T-helper 2 cell treated with Interferon-gamma antibody and Interleukin-4, amounts not matched to agents 5 μg/mL and 100 μg/mL, for 36 hours (primary cell): ENCODE measurements around the gene RNF212.

Experiments
- DNase-seq: peaks from one replicate; pipeline ENCODE4 v3.0.0; 2021; ENCODE audit warnings: low spot score
- H3K27ac Mint-ChIP-seq: one replicate; pipeline ENCODE4 v1.8.0; 2021; ENCODE audit warnings: mild to moderate bottlenecking, mixed read lengths
- H3K27me3 Mint-ChIP-seq: one replicate; pipeline ENCODE4 v1.8.0; 2021; ENCODE audit warnings: low read depth, mixed read lengths
- H3K36me3 Mint-ChIP-seq: one replicate; pipeline ENCODE4 v1.8.0; 2021; ENCODE audit warnings: low read depth, mixed read lengths
- H3K4me1 Mint-ChIP-seq: one replicate; pipeline ENCODE4 v1.8.0; 2021; ENCODE audit warnings: low read depth, mixed read lengths
- H3K4me3 Mint-ChIP-seq: one replicate; pipeline ENCODE4 v1.8.0; 2022; ENCODE audit warnings: mild to moderate bottlenecking, moderate library complexity, mixed read lengths
- H3K9me3 Mint-ChIP-seq: one replicate; pipeline ENCODE4 v1.8.0; 2021; ENCODE audit warnings: mixed read lengths

Gene RNF212

GRCh38 chr4:1077711-1078477 lies 35.5 kb downstream of the RNF212 start:
- H3K4me1 Mint-ChIP-seq = peaks cover 2% of the 10 kb centered on the region
- no peak overlapping the region for H3K4me3 Mint-ChIP-seq
- DNase-seq = no peak
- peaks cover 6% of the 10 kb centered on the region for H3K27me3 Mint-ChIP-seq
- H3K9me3 Mint-ChIP-seq = no peaks in the 10 kb centered on the region
- no peaks in the 10 kb centered on the region for H3K36me3 Mint-ChIP-seq
- no peak overlapping the region for H3K27ac Mint-ChIP-seq

GRCh38 chr4:1075809-1076699 lies 37.3 kb downstream of the RNF212 start:
- peaks cover 2% of the 10 kb centered on the region for H3K4me1 Mint-ChIP-seq
- no peaks in the 10 kb centered on the region for H3K9me3 Mint-ChIP-seq
- no peak overlapping the region for H3K27ac Mint-ChIP-seq
- DNase-seq = no peak
- no peak overlapping the region for H3K4me3 Mint-ChIP-seq
- H3K36me3 Mint-ChIP-seq = no peaks in the 10 kb centered on the region
- H3K27me3 Mint-ChIP-seq = peaks cover 11% of the 10 kb centered on the region

GRCh38 chr4:1075225-1075624 lies 38.1 kb downstream of the RNF212 start:
- H3K4me3 Mint-ChIP-seq = no peak overlapping the region
- H3K9me3 Mint-ChIP-seq = no peaks in the 10 kb centered on the region
- H3K27me3 Mint-ChIP-seq = peaks cover 15% of the 10 kb centered on the region
- peaks cover 2% of the 10 kb centered on the region for H3K4me1 Mint-ChIP-seq
- no peak for DNase-seq
- H3K27ac Mint-ChIP-seq = no peak overlapping the region
- H3K36me3 Mint-ChIP-seq = no peaks in the 10 kb centered on the region

- H3K36me3 Mint-ChIP-seq = no peaks in the 10 kb centered on the region
- no peak overlapping the region for H3K27ac Mint-ChIP-seq
- H3K4me3 Mint-ChIP-seq = no peak overlapping the region
- peaks cover 2% of the 10 kb centered on the region for H3K4me1 Mint-ChIP-seq
- no peak for DNase-seq
- H3K9me3 Mint-ChIP-seq = no peaks in the 10 kb centered on the region
- H3K27me3 Mint-ChIP-seq = peaks cover 20% of the 10 kb centered on the region
Observed at GRCh38 chr4:1074077-1074476, 39.3 kb downstream of the RNF212 start.

- no peaks in the 10 kb centered on the region for H3K36me3 Mint-ChIP-seq
- peak; percentile 43 for DNase-seq
- H3K4me1 Mint-ChIP-seq = peaks cover 2% of the 10 kb centered on the region
- peaks cover 24% of the 10 kb centered on the region for H3K27me3 Mint-ChIP-seq
- H3K27ac Mint-ChIP-seq = no peak overlapping the region
- H3K4me3 Mint-ChIP-seq = no peak overlapping the region
- no peaks in the 10 kb centered on the region for H3K9me3 Mint-ChIP-seq
Observed at GRCh38 chr4:1072830-1073446, 40.4 kb downstream of the RNF212 start.

GRCh38 chr4:1069394-1069793 lies 44.0 kb downstream of the RNF212 start:
- Mint-ChIP-seq H3K36me3 (no peaks in the 10 kb centered on the region), H3K4me1 (peaks cover 2% of the 10 kb centered on the region), H3K4me3 (no peak overlapping the region), H3K27ac (no peak overlapping the region), H3K27me3 (peaks cover 32% of the 10 kb centered on the region), H3K9me3 (no peaks in the 10 kb centered on the region)
- DNase-seq = no peak

- H3K27ac Mint-ChIP-seq = no peak overlapping the region
- H3K27me3 Mint-ChIP-seq = peaks cover 28% of the 10 kb centered on the region
- H3K9me3 Mint-ChIP-seq = no peaks in the 10 kb centered on the region
- no peak overlapping the region for H3K4me3 Mint-ChIP-seq
- no peak for DNase-seq
- peaks cover 11% of the 10 kb centered on the region for H3K4me1 Mint-ChIP-seq
- H3K36me3 Mint-ChIP-seq = no peaks in the 10 kb centered on the region
Observed at GRCh38 chr4:1065732-1066131, 47.6 kb downstream of the RNF212 start.

GRCh38 chr4:1062419-1062818 lies 50.9 kb downstream of the RNF212 start:
- peaks cover 15% of the 10 kb centered on the region for H3K27me3 Mint-ChIP-seq
- peak overlapping the region; percentile 71 for H3K27ac Mint-ChIP-seq

GRCh38 chr4:1061760-1062159 lies 51.6 kb downstream of the RNF212 start:
- Mint-ChIP-seq H3K27ac (no peak overlapping the region), H3K4me3 (peak overlapping the region; percentile 63), H3K4me1 (peaks cover 11% of the 10 kb centered on the region), H3K9me3 (no peaks in the 10 kb centered on the region), H3K36me3 (no peaks in the 10 kb centered on the region), H3K27me3 (peaks cover 12% of the 10 kb centered on the region)
- no peak for DNase-seq

More at GRCh38 chr4:1062419-1062818, 50.9 kb downstream of the RNF212 start:
- no peak for DNase-seq
- Mint-ChIP-seq H3K4me1 (peaks cover 11% of the 10 kb centered on the region), H3K36me3 (no peaks in the 10 kb centered on the region), H3K4me3 (peak overlapping the region; percentile 63), H3K9me3 (no peaks in the 10 kb centered on the region)

GRCh38 chr4:1061056-1061700 lies 52.2 kb downstream of the RNF212 start:
- H3K9me3 Mint-ChIP-seq = no peaks in the 10 kb centered on the region
- no peak for DNase-seq
- no peak overlapping the region for H3K4me3 Mint-ChIP-seq
- peaks cover 10% of the 10 kb centered on the region for H3K27me3 Mint-ChIP-seq
- H3K27ac Mint-ChIP-seq = no peak overlapping the region
- H3K4me1 Mint-ChIP-seq = peaks cover 12% of the 10 kb centered on the region
- H3K36me3 Mint-ChIP-seq = no peaks in the 10 kb centered on the region

- Mint-ChIP-seq H3K27me3 (peaks cover 10% of the 10 kb centered on the region), H3K4me3 (no peak overlapping the region), H3K36me3 (no peaks in the 10 kb centered on the region), H3K9me3 (no peaks in the 10 kb centered on the region), H3K27ac (no peak overlapping the region), H3K4me1 (peaks cover 16% of the 10 kb centered on the region)
- DNase-seq = no peak
Observed at GRCh38 chr4:1060621-1061020, 52.7 kb downstream of the RNF212 start.

GRCh38 chr4:1060121-1060520 lies 53.2 kb downstream of the RNF212 start:
- H3K36me3 Mint-ChIP-seq = no peaks in the 10 kb centered on the region
- DNase-seq = no peak
- H3K9me3 Mint-ChIP-seq = no peaks in the 10 kb centered on the region
- H3K27me3 Mint-ChIP-seq = peaks cover 13% of the 10 kb centered on the region
- H3K4me3 Mint-ChIP-seq = no peak overlapping the region
- H3K27ac Mint-ChIP-seq = no peak overlapping the region
- H3K4me1 Mint-ChIP-seq = peaks cover 16% of the 10 kb centered on the region

- DNase-seq = no peak
- H3K27me3 Mint-ChIP-seq = peaks cover 9% of the 10 kb centered on the region
- H3K36me3 Mint-ChIP-seq = no peaks in the 10 kb centered on the region
- peaks cover 16% of the 10 kb centered on the region for H3K4me1 Mint-ChIP-seq
- H3K27ac Mint-ChIP-seq = no peak overlapping the region
- H3K4me3 Mint-ChIP-seq = no peak overlapping the region
- no peaks in the 10 kb centered on the region for H3K9me3 Mint-ChIP-seq
Observed at GRCh38 chr4:1058997-1059665, 54.2 kb downstream of the RNF212 start.
